Smooth muscle cell (in vitro differentiated cells): Measurements from ENCODE around the gene TBC1D3B. TPM values are rescaled to one million over a fixed set of nuclear protein-coding genes. Genes with fewer than 3 reads are reported as not detected.
"Not testable (repeated sequence)": the region's sequence is repeated elsewhere in the genome, so short reads cannot be mapped to it uniquely, and the experiment has no call there.

Experiments used
- DNase-seq: peaks from one replicate; lab custom pipeline; 2025; ENCODE audit not compliant: unreplicated experiment; lab: John Stamatoyannopoulos, UW
- H2AFZ ChIP-seq: fragments of 200-600 bp; sonication (generic); 2 replicates; pipeline ENCODE4 v1.6.0; 2016; ENCODE audit warnings: antibody characterized with exemption, low read depth, mild to moderate bottlenecking
- H3F3A ChIP-seq: fragments of 200-600 bp; sonication (generic); 2 replicates; pipeline ENCODE4 v1.6.0; 2017; ENCODE audit warnings: antibody characterized with exemption, low read depth
- H3K27ac ChIP-seq: fragments of 200-600 bp; sonication (generic); 2 replicates; pipeline ENCODE4 v1.5.1; 2016; ENCODE audit warnings: low read depth, mild to moderate bottlenecking
- H3K27me3 ChIP-seq: fragments of 200-600 bp; sonication (generic); 2 replicates; pipeline ENCODE4 v1.6.1; 2016; ENCODE audit warnings: low read depth, mild to moderate bottlenecking
- H3K36me3 ChIP-seq: fragments of 200-600 bp; sonication (generic); 2 replicates; pipeline ENCODE4 v1.5.1; 2016; ENCODE audit warnings: low read depth
- H3K4me1 ChIP-seq: fragments of 200-600 bp; sonication (generic); 2 replicates; pipeline ENCODE4 v1.5.1; 2016; ENCODE audit warnings: low read depth
- H3K4me2 ChIP-seq: fragments of 200-600 bp; sonication (generic); 2 replicates; pipeline ENCODE4 v1.6.0; 2016; ENCODE audit warnings: mild to moderate bottlenecking
- H3K4me3 ChIP-seq: fragments of 200-600 bp; sonication (generic); 2 replicates; pipeline ENCODE4 v1.5.1; 2016; ENCODE audit warnings: mild to moderate bottlenecking
- H3K79me2 ChIP-seq: fragments of 200-600 bp; sonication (generic); 2 replicates; pipeline ENCODE4 v1.6.0; 2016; ENCODE audit warnings: low read depth, mild to moderate bottlenecking
- H3K9ac ChIP-seq: fragments of 200-600 bp; sonication (generic); 2 replicates; pipeline ENCODE4 v1.6.0; 2016; ENCODE audit warnings: low read depth
- H3K9me3 ChIP-seq: fragments of 200-600 bp; sonication (generic); replicated peaks from 2 replicates; pipeline ENCODE4 v1.5.1; 2016; ENCODE audit warnings: low read depth
- H4K20me1 ChIP-seq: fragments of 200-600 bp; sonication (generic); 2 replicates; pipeline ENCODE4 v1.6.0; 2016; ENCODE audit warnings: low read depth
- CTCF ChIP-seq: fragments of 200-600 bp; sonication (generic); IDR thresholded peaks from 2 replicates; pipeline ENCODE4 v1.5.1; 2017; ENCODE audit warnings: borderline replicate concordance, mild to moderate bottlenecking, antibody characterized with exemption; ENCODE audit not compliant: insufficient read depth, poor library complexity, severe bottlenecking
- WGBS: methylation state at CpG from one replicate; pipeline ENCODE4 v1.1.7; 2016; ENCODE audit warnings: low lambda C conversion rate; 5-methylcytosine and 5-hydroxymethylcytosine counted together
- polyA plus RNA-seq: library from polyadenylated mRNA; unstranded; fragments of >200 nt; fragmentation: Nextera tagmentation; extraction: Ambion mirVana; gene quantifications from 2 replicates; pipeline ENCODE4 v1.2.1, GENCODE V29; 2016
- total RNA-seq: library from RNA; depleted of rRNA; stranded (reverse); fragments of >200 nt; gene quantifications from 2 replicates; pipeline ENCODE4 v1.2.3, GENCODE V29; 2014

The TBC1D3B gene
- total and polyA plus RNA-seq, 2 experiments from 2014 or later = 1.4 TPM; not detected in 1

- not testable (repeated sequence) for H3K9me3 ChIP-seq, H3K4me1 ChIP-seq, H3K9ac ChIP-seq, DNase-seq, H3K36me3 ChIP-seq, H4K20me1 ChIP-seq, H3K4me2 ChIP-seq, H3F3A ChIP-seq, H3K79me2 ChIP-seq, H3K27ac ChIP-seq, H3K4me3 ChIP-seq, H2AFZ ChIP-seq
- WGBS = 83% methylated on average over 7 of the region's 7 CpGs
- H3K27me3 ChIP-seq = peaks cover 43% of the 10 kb centered on the region
These were observed 34.2 kb upstream of the TBC1D3B start, which contains the start of gene CCL4L2 for GRCh38 chr17:36210439-36211211. CCL4L2 (plus strand) TSS chr17:36211063.

- H3F3A ChIP-seq = no peaks in the 10 kb centered on the region
- no peak for DNase-seq
- H3K9me3 ChIP-seq = no peaks in the 10 kb centered on the region
- no peak overlapping the region for H2AFZ ChIP-seq
- TF ChIP-seq CTCF = no peak
- H3K27ac ChIP-seq = no peak overlapping the region
- H3K4me2 ChIP-seq = no peak overlapping the region
- H3K27me3 ChIP-seq = peaks cover 39% of the 10 kb centered on the region
- H3K79me2 ChIP-seq = no peaks in the 10 kb centered on the region
- H3K4me3 ChIP-seq = no peak overlapping the region
- H3K36me3 ChIP-seq = no peaks in the 10 kb centered on the region
- no peaks in the 10 kb centered on the region for H4K20me1 ChIP-seq
- no peak overlapping the region for H3K9ac ChIP-seq
- H3K4me1 ChIP-seq = no peaks in the 10 kb centered on the region
These were observed 33.1 kb upstream of the TBC1D3B start for GRCh38 chr17:36209575-36209974.

- not testable (repeated sequence) for H3K4me1 ChIP-seq, H3K27ac ChIP-seq, H3K9me3 ChIP-seq, H2AFZ ChIP-seq, H3K4me3 ChIP-seq, H4K20me1 ChIP-seq, H3K36me3 ChIP-seq, H3K4me2 ChIP-seq, H3K79me2 ChIP-seq, H3K9ac ChIP-seq, DNase-seq, H3F3A ChIP-seq
- peaks cover 25% of the 10 kb centered on the region for H3K27me3 ChIP-seq
- 77% methylated on average over 6 of the region's 6 CpGs for WGBS
These were observed 30.9 kb upstream of the TBC1D3B start for GRCh38 chr17:36207383-36207782.

GRCh38 chr17:36206486-36206821 lies 30.0 kb upstream of the TBC1D3B start:
- H3K4me2 ChIP-seq, H3K79me2 ChIP-seq, H3K27ac ChIP-seq, H3K9ac ChIP-seq, H2AFZ ChIP-seq, DNase-seq, H3K36me3 ChIP-seq, H3K9me3 ChIP-seq, H3K4me1 ChIP-seq, H3F3A ChIP-seq, H4K20me1 ChIP-seq, H3K4me3 ChIP-seq: not testable (repeated sequence)
- peaks cover 17% of the 10 kb centered on the region for H3K27me3 ChIP-seq
- 60% methylated on average over 1 of the region's 1 CpG for WGBS

GRCh38 chr17:36205637-36206485 lies 29.4 kb upstream of the TBC1D3B start:
- Histone ChIP-seq H3K4me1 (no peaks in the 10 kb centered on the region), H3K4me2 (no peak overlapping the region), H3K27me3 (peaks cover 17% of the 10 kb centered on the region), H3K9ac (no peak overlapping the region), H3F3A (no peaks in the 10 kb centered on the region), H3K9me3 (no peaks in the 10 kb centered on the region), H3K79me2 (no peaks in the 10 kb centered on the region), H4K20me1 (no peaks in the 10 kb centered on the region), H2AFZ (no peak overlapping the region), H3K36me3 (no peaks in the 10 kb centered on the region), H3K27ac (no peak overlapping the region), H3K4me3 (no peak overlapping the region)
- 91% methylated on average over 4 of the region's 4 CpGs for WGBS
- DNase-seq = no peak
- no peak for TF ChIP-seq CTCF
